OCI-LY7 (cell line): Measurements from ENCODE around the gene ADARB2. TPM values are rescaled to one million over a fixed set of nuclear protein-coding genes. Genes with fewer than 3 reads are reported as not detected.

Source experiments
- BruUV-seq: library from RNA; stranded (reverse); fragments of 400-500 nt; replicated peaks from 2 replicates; lab custom pipeline; 2021; lab: Mats Ljungman, UMichigan
- CTCF ChIA-PET: fragments of 300-600 bp; sonication (Branson Sonifier 250); formaldehyde crosslinking; loops from one replicate; lab custom pipeline; 2022; ENCODE audit warnings: antibody characterized with exemption; ENCODE audit not compliant: unreplicated experiment; lab: Charles Lee
- POLR2A ChIA-PET: fragments of 300-600 bp; sonication (Branson Sonifier 250); formaldehyde crosslinking; loops from one replicate; lab custom pipeline; 2022; ENCODE audit warnings: antibody characterized with exemption; lab: Charles Lee
- DNase-seq: peaks from one replicate; pipeline ENCODE4 v3.0.0-alpha.2; 2015; ENCODE audit warnings: low spot score
- H2AFZ ChIP-seq: fragments of 200-600 bp; sonication (generic), shearing (Covaris generic); 2 replicates; pipeline ENCODE4 v1.6.1; 2014; ENCODE audit warnings: mild to moderate bottlenecking, antibody characterized with exemption, low read length, moderate library complexity
- H3K27ac ChIP-seq: fragments of 200-600 bp; sonication (generic); 2 replicates; pipeline ENCODE4 v1.5.1; 2014; ENCODE audit warnings: mixed run types, low read depth, mild to moderate bottlenecking, moderate library complexity, low read length, inconsistent platforms; ENCODE audit not compliant: poor library complexity, severe bottlenecking
- H3K36me3 ChIP-seq: fragments of 200-600 bp; sonication (generic); 2 replicates; pipeline ENCODE4 v1.6.1; 2014; ENCODE audit warnings: mild to moderate bottlenecking, antibody characterized with exemption, low read length, moderate library complexity, mixed read lengths; ENCODE audit not compliant: insufficient read depth
- H3K4me1 ChIP-seq: fragments of 200-600 bp; sonication (generic); 2 replicates; pipeline ENCODE4 v1.5.1; 2014; ENCODE audit warnings: mild to moderate bottlenecking, low read length; ENCODE audit not compliant: insufficient read depth, poor library complexity, severe bottlenecking
- H3K4me2 ChIP-seq: fragments of 200-600 bp; sonication (generic); 2 replicates; pipeline ENCODE4 v1.6.1; 2014; ENCODE audit warnings: mild to moderate bottlenecking, low read length
- H3K4me3 ChIP-seq: fragments of 200-600 bp; sonication (generic); 2 replicates; pipeline ENCODE4 v1.5.1; 2014; ENCODE audit warnings: mild to moderate bottlenecking, low read depth, low read length; ENCODE audit not compliant: poor library complexity, severe bottlenecking
- H3K79me2 ChIP-seq: fragments of 200-600 bp; sonication (generic); 2 replicates; pipeline ENCODE4 v1.6.1; 2016; ENCODE audit warnings: low read depth, mild to moderate bottlenecking, low read length, moderate library complexity, mixed read lengths; ENCODE audit not compliant: insufficient read depth
- H3K9me2 ChIP-seq: fragments of 200-600 bp; sonication (generic); 2 replicates; pipeline ENCODE4 v1.6.1; 2016; ENCODE audit warnings: mild to moderate bottlenecking, low read length, mixed read lengths; ENCODE audit not compliant: insufficient read depth
- H3K9me3 ChIP-seq: fragments of 200-600 bp; sonication (generic); 2 replicates; pipeline ENCODE4 v1.6.1; 2014; ENCODE audit warnings: mild to moderate bottlenecking, mixed run types, low read length, mixed read lengths
- H4K20me1 ChIP-seq: fragments of 200-600 bp; sonication (generic); 2 replicates; pipeline ENCODE4 v1.6.1; 2014; ENCODE audit warnings: mild to moderate bottlenecking, antibody characterized with exemption, low read length, moderate library complexity, mixed read lengths; ENCODE audit not compliant: insufficient read depth
- CTCF ChIP-seq: fragments of 200-600 bp; sonication (generic); conservative IDR thresholded peaks from 2 replicates; pipeline ENCODE4 v1.5.1; 2014; ENCODE audit warnings: mild to moderate bottlenecking, antibody characterized with exemption, low read length, moderate library complexity, mixed read lengths
- EZH2phosphoT487 ChIP-seq: fragments of 200-600 bp; sonication (generic); IDR thresholded peaks from 2 replicates; pipeline ENCODE4 v1.6.1; 2018; ENCODE audit warnings: low read depth, borderline replicate concordance, mild to moderate bottlenecking, mixed run types, antibody characterized with exemption, low read length, moderate library complexity, mixed read lengths
- intact Hi-C: fragments of 100-400 bp; cut with micrococcal nuclease; formaldehyde crosslinking; loops from one replicate; pipeline ENCODE4 v1.10.0; 2022; ENCODE audit not compliant: unreplicated experiment
- total RNA-seq, 2 experiments: library from RNA; depleted of rRNA in 1 of 2; stranded (reverse); fragments of >200 nt in 1 of 2; shearing (Covaris generic) in 1 of 2; gene quantifications; 2 replicates each; pipeline ENCODE4 v1.2.3, GENCODE V29; 2014 to 2022

ADARB2 gene
- total RNA-seq, 2 experiments from 2014 or later = 0.03 TPM; not detected in 1

- BruUV-seq = no TSS peak
- H3K4me3 ChIP-seq = no peak overlapping the region
- H4K20me1 ChIP-seq = no peaks in the 10 kb centered on the region
- no peak overlapping the region for H3K4me2 ChIP-seq
- H3K9me2 ChIP-seq = no peaks in the 10 kb centered on the region
- no peaks in the 10 kb centered on the region for H3K36me3 ChIP-seq
- no peaks in the 10 kb centered on the region for H3K9me3 ChIP-seq
- H3K4me1 ChIP-seq = peaks cover 9% of the 10 kb centered on the region
- H3K27ac ChIP-seq = no peak overlapping the region
- CTCF ChIA-PET = no interaction called here
- intact Hi-C loops = no loop called here
- no peak overlapping the region for H2AFZ ChIP-seq
- no peaks in the 10 kb centered on the region for H3K79me2 ChIP-seq
- TF ChIP-seq EZH2phosphoT487 = no peak
- TF ChIP-seq CTCF = no peak
- no peak for DNase-seq
- POLR2A ChIA-PET = interaction anchor here (1.1 kb wide), 1 partner anchor 176 kb away, joined by 3 read pairs; no protein-coding TSS in a partner anchor
Observed at GRCh38 chr10:1658658-1659057, 78.7 kb downstream of the ADARB2 start.

GRCh38 chr10:1657479-1657878, 79.8 kb downstream of the ADARB2 start:
- Histone ChIP-seq H2AFZ (no peak overlapping the region), H4K20me1 (no peaks in the 10 kb centered on the region), H3K36me3 (no peaks in the 10 kb centered on the region), H3K9me2 (no peaks in the 10 kb centered on the region), H3K27ac (no peak overlapping the region), H3K4me3 (no peak overlapping the region), H3K9me3 (no peaks in the 10 kb centered on the region), H3K4me2 (no peak overlapping the region), H3K79me2 (no peaks in the 10 kb centered on the region), H3K4me1 (peaks cover 9% of the 10 kb centered on the region)
- intact Hi-C loops = no loop called here
- no peak for DNase-seq
- ChIA-PET POLR2A (interaction anchor here (1.1 kb wide), 1 partner anchor 174 kb away, joined by 3 read pairs; no protein-coding TSS in a partner anchor), CTCF (no interaction called here)
- no peak for TF ChIP-seq EZH2phosphoT487
- TF ChIP-seq CTCF = no peak
- BruUV-seq = no TSS peak

GRCh38 chr10:1655367-1655766, 82.0 kb downstream of the ADARB2 start:
- no peak overlapping the region for H3K4me3 ChIP-seq
- ChIA-PET POLR2A (interaction anchor here (0.6 kb wide), 1 partner anchor 1238 kb away, joined by 4 read pairs; no protein-coding TSS in a partner anchor), CTCF (no interaction called here)
- H2AFZ ChIP-seq = no peak overlapping the region
- H3K36me3 ChIP-seq = no peaks in the 10 kb centered on the region
- no peak for TF ChIP-seq EZH2phosphoT487
- TF ChIP-seq CTCF = no peak
- no peaks in the 10 kb centered on the region for H3K9me3 ChIP-seq
- no peak overlapping the region for H3K4me2 ChIP-seq
- no peak for DNase-seq
- H3K4me1 ChIP-seq = no peaks in the 10 kb centered on the region
- intact Hi-C loops = no loop called here
- no TSS peak for BruUV-seq
- H4K20me1 ChIP-seq = no peaks in the 10 kb centered on the region
- no peak overlapping the region for H3K27ac ChIP-seq
- no peaks in the 10 kb centered on the region for H3K79me2 ChIP-seq
- H3K9me2 ChIP-seq = no peaks in the 10 kb centered on the region
